H1 (cell line): Measurements from ENCODE around the gene EEPD1. TPM values are rescaled to one million over a fixed set of nuclear protein-coding genes. Genes with fewer than 3 reads are reported as not detected.

Experiments
- CTCF ChIA-PET: fragments of 300-600 bp; sonication (Branson Sonifier 250); formaldehyde crosslinking; loops from one replicate; lab custom pipeline; 2021; ENCODE audit not compliant: partially characterized antibody; lab: Charles Lee
- POLR2A ChIA-PET: fragments of 300-600 bp; sonication (Branson Sonifier 250); formaldehyde crosslinking; loops from one replicate; lab custom pipeline; 2021; ENCODE audit warnings: inconsistent platforms; ENCODE audit not compliant: partially characterized antibody; lab: Charles Lee
- DNase-seq, 2 experiments: peaks; one replicate each; pipeline versions ENCODE4 v3.0.0 to v3.0.0-alpha.2; 2010 to 2022; ENCODE audit warnings: low spot score in 2 of 2, low read depth in 1 of 2, mixed read lengths in 1 of 2
- FAIRE-seq: peaks from 2 replicates; lab custom pipeline; 2011; peaks lifted over from hg19 to GRCh38; lab: Jason Lieb, UNC
- H2AFZ ChIP-seq: 2 replicates; pipeline ENCODE4 v1.8.1; 2012; ENCODE audit warnings: low read length, inconsistent platforms
- H2AK5ac ChIP-seq: 2 replicates; pipeline ENCODE4 v1.6.1; 2013; ENCODE audit warnings: low read depth, low read length
- H2BK120ac ChIP-seq: replicated peaks from 2 replicates; pipeline ENCODE3; 2013; ENCODE audit warnings: low read depth, low read length, inconsistent platforms
- H2BK12ac ChIP-seq: 2 replicates; pipeline ENCODE4 v1.6.1; 2013; ENCODE audit warnings: low read depth, low read length
- H2BK15ac ChIP-seq: 2 replicates; pipeline ENCODE4 v1.6.1; 2013; ENCODE audit warnings: low read length
- H2BK20ac ChIP-seq: 2 replicates; pipeline ENCODE4 v1.6.1; 2013; ENCODE audit warnings: low read length
- H2BK5ac ChIP-seq: 2 replicates; pipeline ENCODE4 v1.6.1; 2013; ENCODE audit warnings: low read depth, low read length
- H3K14ac ChIP-seq: 2 replicates; pipeline ENCODE4 v1.6.1; 2013; ENCODE audit warnings: inconsistent platforms; ENCODE audit not compliant: insufficient read length
- H3K18ac ChIP-seq: 2 replicates; pipeline ENCODE4 v1.6.1; 2013; ENCODE audit warnings: low read length; ENCODE audit errors: extremely low read depth
- H3K23ac ChIP-seq: 2 replicates; pipeline ENCODE4 v1.6.1; 2013; ENCODE audit warnings: inconsistent platforms; ENCODE audit not compliant: insufficient read length
- H3K23me2 ChIP-seq: 2 replicates; pipeline ENCODE4 v1.6.1; 2013; ENCODE audit warnings: low read depth, low read length
- H3K27ac ChIP-seq: 2 replicates; pipeline ENCODE4 v1.6.1; 2011; ENCODE audit warnings: low read depth, low read length, inconsistent platforms
- H3K27me3 ChIP-seq, 4 experiments: replicated peaks in 1 of 4; 1 replicate in 1 of 4; 2 replicates in 3 of 4; pipeline versions ENCODE4 v1.6.1 to v1.8.1; 2011 to 2013; ENCODE audit warnings: low read length in 3 of 4, mild to moderate bottlenecking in 3 of 4, inconsistent platforms in 2 of 4, mixed read lengths in 2 of 4, moderate library complexity in 1 of 4; ENCODE audit not compliant: control insufficient read depth in 3 of 4, insufficient read depth in 3 of 4; ENCODE audit errors: extremely low read depth in 1 of 4
- H3K36me3 ChIP-seq, 4 experiments: 2 replicates each; pipeline versions ENCODE4 v1.6.1 to v1.8.1; 2011 to 2013; ENCODE audit warnings: mild to moderate bottlenecking in 4 of 4, low read length in 3 of 4, moderate library complexity in 2 of 4, control low read depth in 1 of 4, inconsistent platforms in 1 of 4; ENCODE audit not compliant: insufficient read depth in 4 of 4, control insufficient read depth in 2 of 4
- H3K4ac ChIP-seq: replicated peaks from 2 replicates; pipeline ENCODE3; 2013; ENCODE audit warnings: low read length, low read depth, mixed read lengths, inconsistent platforms; ENCODE audit not compliant: insufficient read length
- H3K4me1 ChIP-seq, 4 experiments: replicated peaks in 1 of 4; 1 replicate in 1 of 4; 2 replicates in 3 of 4; pipeline versions ENCODE4 v1.6.1 to v1.8.1; 2011 to 2013; ENCODE audit warnings: low read length in 3 of 4, inconsistent platforms in 2 of 4, mixed read lengths in 1 of 4; ENCODE audit not compliant: insufficient read depth in 4 of 4, control insufficient read depth in 3 of 4
- H3K4me2 ChIP-seq, 2 experiments: 2 replicates each; pipeline versions ENCODE4 v1.6.1 to v1.8.1; 2011 to 2013; ENCODE audit warnings: low read depth in 2 of 2, low read length in 2 of 2, control low read depth in 1 of 2, inconsistent platforms in 1 of 2, mild to moderate bottlenecking in 1 of 2; ENCODE audit not compliant: insufficient read depth in 1 of 2
- H3K4me3 ChIP-seq, 4 experiments: fragments of 200-600, 300-600 bp in 1 of 4; sonication (generic), shearing (Covaris generic), sonication (Bioruptor Twin) in 1 of 4; 2 replicates each; pipeline versions ENCODE4 v1.5.1 to v1.8.1; 2011 to 2016; ENCODE audit warnings: low read length in 4 of 4, low read depth in 3 of 4, control low read depth in 2 of 4, inconsistent platforms in 2 of 4, mild to moderate bottlenecking in 2 of 4, mixed read lengths in 1 of 4, moderate library complexity in 1 of 4; ENCODE audit not compliant: insufficient read depth in 2 of 4; ENCODE audit errors: extremely low read depth in 1 of 4
- H3K56ac ChIP-seq: replicated peaks from 2 replicates; pipeline ENCODE3; 2013; ENCODE audit warnings: low read depth, mild to moderate bottlenecking, mixed read lengths, low read length, inconsistent platforms; ENCODE audit not compliant: insufficient read length
- H3K79me1 ChIP-seq: 2 replicates; pipeline ENCODE4 v1.6.1; 2013; ENCODE audit warnings: low read depth, low read length, control low read depth
- H3K79me2 ChIP-seq, 2 experiments: 2 replicates each; pipeline versions ENCODE4 v1.6.1 to v1.8.1; 2012 to 2013; ENCODE audit warnings: low read length in 2 of 2, mild to moderate bottlenecking in 2 of 2, inconsistent platforms in 1 of 2; ENCODE audit not compliant: insufficient read depth in 2 of 2, control insufficient read depth in 1 of 2
- H3K9ac ChIP-seq, 4 experiments: replicated peaks in 1 of 4; 1 replicate in 1 of 4; 2 replicates in 3 of 4; pipeline versions ENCODE4 v1.6.1 to v1.8.1; 2011 to 2013; ENCODE audit warnings: low read depth in 3 of 4, low read length in 3 of 4, control low read depth in 2 of 4, mild to moderate bottlenecking in 2 of 4, moderate library complexity in 2 of 4, inconsistent platforms in 1 of 4; ENCODE audit errors: extremely low read depth in 1 of 4
- H3K9me3 ChIP-seq, 2 experiments: 2 replicates each; pipeline versions ENCODE4 v1.6.1 to v1.8.1; 2012 to 2013; ENCODE audit warnings: mild to moderate bottlenecking in 2 of 2, moderate library complexity in 2 of 2, control low read depth in 1 of 2, inconsistent platforms in 1 of 2, low read depth in 1 of 2, low read length in 1 of 2, mixed read lengths in 1 of 2; ENCODE audit not compliant: insufficient read depth in 2 of 2
- H4K20me1 ChIP-seq, 2 experiments: replicated peaks in 1 of 2; 2 replicates each; pipeline versions ENCODE3 to v1.8.1; 2011 to 2013; ENCODE audit warnings: inconsistent platforms in 2 of 2, low read length in 2 of 2, mild to moderate bottlenecking in 1 of 2; ENCODE audit not compliant: insufficient read depth in 2 of 2, control insufficient read depth in 1 of 2
- H4K5ac ChIP-seq: 2 replicates; pipeline ENCODE4 v1.6.1; 2013; ENCODE audit warnings: low read length, low read depth, mixed read lengths, inconsistent platforms; ENCODE audit not compliant: insufficient read length
- H4K8ac ChIP-seq: 2 replicates; pipeline ENCODE4 v1.8.0; 2013; ENCODE audit warnings: mild to moderate bottlenecking, moderate library complexity, low read length, inconsistent platforms; ENCODE audit not compliant: insufficient read depth; ENCODE audit errors: extremely low read depth
- H4K91ac ChIP-seq: replicated peaks from 2 replicates; pipeline ENCODE3; 2013; ENCODE audit warnings: low read length, mixed read lengths, inconsistent platforms; ENCODE audit not compliant: insufficient read length
- BCL11A ChIP-seq, 2 experiments: IDR thresholded peaks; one replicate each; pipeline ENCODE4 v1.6.1; 2011; ENCODE audit warnings: low read depth in 2 of 2, low read length in 2 of 2, mild to moderate bottlenecking in 2 of 2
- POU5F1 ChIP-seq: IDR thresholded peaks from 2 replicates; pipeline ENCODE4 v1.6.1; 2011; ENCODE audit warnings: low read depth, mild to moderate bottlenecking, low read length, moderate library complexity
- RAD21 ChIP-seq, 2 experiments: IDR thresholded peaks in 1 of 2; conservative IDR thresholded peaks in 1 of 2; 2 replicates each; pipeline ENCODE4 v1.6.1; 2011; ENCODE audit warnings: low read depth in 2 of 2, low read length in 2 of 2, improper control_type of control experiment in 1 of 2, inconsistent platforms in 1 of 2, mild to moderate bottlenecking in 1 of 2, moderate library complexity in 1 of 2
- SUZ12 ChIP-seq: fragments of 200-600 bp; sonication (generic); IDR thresholded peaks from 2 replicates; pipeline ENCODE4 v1.6.1; 2012; ENCODE audit warnings: mild to moderate bottlenecking, inconsistent platforms, low read length, moderate library complexity, mixed read lengths
- WGBS, 2 experiments: shearing (Covaris generic) in 1 of 2; methylation state at CpG; one replicate each; pipeline versions ENCODE4 v1.1.6 to v1.1.7; 2013 to 2015; ENCODE audit warnings: low lambda C conversion rate in 2 of 2, mixed read lengths in 2 of 2, inconsistent platforms in 1 of 2, low coverage in 1 of 2, missing lambda C conversion rate in 1 of 2; ENCODE audit not compliant: insufficient replicate concordance in 2 of 2, insufficient coverage in 1 of 2, insufficient read length in 1 of 2; ENCODE audit errors: extremely low coverage in 1 of 2, missing lambda C conversion rate in 1 of 2; 5-methylcytosine and 5-hydroxymethylcytosine counted together
- polyA plus RNA-seq, 7 experiments: library from polyadenylated mRNA; depleted of rRNA in 3 of 7; stranded (reverse) in 5 of 7; unstranded in 2 of 7; fragments of >200 nt in 5 of 7; fragments of 200-250 nt in 2 of 7; gene quantifications; 1 replicate in 5 of 7; 2 replicates in 1 of 7; 4 replicates in 1 of 7; pipeline versions ENCODE4 v1.2.1 to v1.2.3, GENCODE V29; 2011 to 2013; ENCODE audit warnings: missing spikeins in 2 of 7, mixed read lengths in 2 of 7
- total RNA-seq: library from RNA; stranded (reverse); fragmentation: NEBNext Ultra II Directional; extraction: Animal tissue kit (Norgen Biotek cat#: 25700); gene quantifications from 2 replicates; pipeline ENCODE4 v1.2.1, GENCODE V29; 2021

EEPD1 gene
- total and polyA plus RNA-seq, 2 of the 8 experiments (the other 6 are each of a cell fraction or from before 2014, with no cell fraction given) = 3.1 to 7.8 TPM

- 0 out of 2 replicates have a peak overlapping the region, but pooled peaks have one; percentile 53 for H2AK5ac ChIP-seq
- no peak overlapping the region for H3K27ac ChIP-seq
Measured at GRCh38 chr7:36215457-36215765, 62.4 kb downstream of the EEPD1 start.

More at GRCh38 chr7:36215457-36215765, 62.4 kb downstream of the EEPD1 start:
- Histone ChIP-seq H3K4ac (no peak overlapping the region), H3K4me3 (no peak overlapping the region), H3K27me3 (no peaks in the 10 kb centered on the region), H3K9ac (no peak overlapping the region), H2BK15ac (no peak overlapping the region), H3K4me2 (peak overlapping the region; percentile 13 to 31; a peak in 3 of 4 replicates), H3K23ac (no peak overlapping the region), H2BK12ac (peak overlapping the region; percentile 84; the same call in 1 of the 2 replicates), H4K5ac (no peak overlapping the region), H3K4me1 (peaks cover 6 to 13% (median 9%) of the 10 kb centered on the region in 4 experiments; a peak in 6 of 7 replicates), H3K79me2 (no peaks in the 10 kb centered on the region), H4K91ac (no peak overlapping the region), H2BK120ac (no peak overlapping the region), H3K79me1 (no peaks in the 10 kb centered on the region), H3K23me2 (no peaks in the 10 kb centered on the region; the same call in 1 of the 2 replicates), H3K18ac (peak overlapping the region; percentile 71), H3K14ac (no peak overlapping the region), H4K8ac (no peak overlapping the region), H2BK20ac (peak overlapping the region; percentile 48; the same call in 1 of the 2 replicates), H3K56ac (no peak overlapping the region), H3K36me3 (no peaks in the 10 kb centered on the region), H3K9me3 (no peaks in the 10 kb centered on the region), H2BK5ac (peak overlapping the region; percentile 75; the same call in 1 of the 2 replicates), H4K20me1 (no peaks in the 10 kb centered on the region), H2AFZ (no peak overlapping the region)
- DNase-seq (no peak), FAIRE-seq (no peak)
- 69% methylated on average over 2 of the region's 2 CpGs; no CpG with 5 or more reads in 1 of the 2 experiments for WGBS, 2 experiments
- POLR2A ChIA-PET = interaction anchor here (1.1 to 1.3 kb wide), 2 partner anchors 9 to 20 kb away, joined by 3 to 5 read pairs; no protein-coding TSS in a partner anchor
- CTCF ChIA-PET = interaction anchor here (1.0 to 1.2 kb wide), 4 partner anchors 9 to 76 kb away, joined by 3 to 4 read pairs (median 4); no protein-coding TSS in a partner anchor
- no peak for TF ChIP-seq SUZ12
- no peak for TF ChIP-seq RAD21 (IDR thresholded peaks at IDR 0.05 in 1 of 2, conservative IDR thresholded peaks at IDR 0.05 in 1 of 2; ENCODE audit: low read depth in 2 of 2, low read length in 2 of 2)
- TF ChIP-seq POU5F1 = peak; percentile 42; the same call in 1 of the 2 replicates
- no peak for TF ChIP-seq BCL11A (IDR thresholded peaks at IDR 0.05; ENCODE audit: low read depth in 2 of 2, low read length in 2 of 2)
